ENCODE results near the gene PHLDB1.
"Not testable (repeated sequence)": the region's sequence is repeated elsewhere in the genome, so short reads cannot be mapped to it uniquely, and the experiment has no call there.

Gene PHLDB1

GRCh38 chr11:118677977-118678376, 70.6 kb downstream of the PHLDB1 start:
- DNase-seq (ENCODE audit: extremely low spot score) = no peak
- POLR2A ChIA-PET = no interaction called here
- CTCF ChIA-PET = interaction anchor here (1.1 kb wide), 1 partner anchor 9 kb away, joined by 6 read pairs; no protein-coding TSS in a partner anchor
- TF ChIP-seq ELF4 (IDR thresholded peaks at IDR 0.05) (no peak), ZNF384 (IDR thresholded peaks at IDR 0.05) (no peak), L3MBTL2 (conservative IDR thresholded peaks at IDR 0.05) (no peak), FOXM1 (IDR thresholded peaks at IDR 0.05; ENCODE audit: borderline replicate concordance) (no peak), HDGF (IDR thresholded peaks at IDR 0.05; ENCODE audit: borderline replicate concordance) (no peak), LEF1 (IDR thresholded peaks at IDR 0.05; ENCODE audit: borderline replicate concordance) (no peak), ARNT (IDR thresholded peaks at IDR 0.05) (no peak), NFRKB (IDR thresholded peaks at IDR 0.05) (no peak), SP1 (IDR thresholded peaks at IDR 0.05) (no peak), BHLHE40 (IDR thresholded peaks at IDR 0.05; ENCODE audit: borderline replicate concordance) (no peak), PKNOX1 (IDR thresholded peaks at IDR 0.05) (no peak), TARDBP (IDR thresholded peaks at IDR 0.05) (no peak), SUZ12 (IDR thresholded peaks at IDR 0.05) (no peak), FOXK2 (IDR thresholded peaks at IDR 0.05) (no peak), CTBP1 (IDR thresholded peaks at IDR 0.05; ENCODE audit: borderline replicate concordance) (no peak)

- POLR2A ChIA-PET = not testable (repeated sequence)
- CTCF ChIA-PET = interaction anchor here (0.6 to 1.8 kb wide), 3 partner anchors 11 to 55 kb away, joined by 4 to 8 read pairs (median 4); no protein-coding TSS in a partner anchor
These were observed 71.5 kb downstream of the PHLDB1 start for GRCh38 chr11:118678908-118679307.

GRCh38 chr11:118679483-118679882, 72.1 kb downstream of the PHLDB1 start, which contains the start of gene TREH:
Gene TREH, minus strand, starts transcription at chr11:118679650. Its CDS starts 23 bp downstream, at chr11:118679627.
- ChIA-PET POLR2A (no interaction called here), CTCF (interaction anchor here (0.7 to 1.8 kb wide), 2 partner anchors 10 to 20 kb away, joined by 4 to 8 read pairs; no protein-coding TSS in a partner anchor)
- TF ChIP-seq PKNOX1 (IDR thresholded peaks at IDR 0.05) (no peak), FOXM1 (IDR thresholded peaks at IDR 0.05; ENCODE audit: borderline replicate concordance) (no peak), ELF4 (IDR thresholded peaks at IDR 0.05) (no peak), TARDBP (IDR thresholded peaks at IDR 0.05) (no peak), FOXA1 (IDR thresholded peaks at IDR 0.05) (no peak), L3MBTL2 (conservative IDR thresholded peaks at IDR 0.05) (no peak), BHLHE40 (IDR thresholded peaks at IDR 0.05; ENCODE audit: borderline replicate concordance) (no peak), LEF1 (IDR thresholded peaks at IDR 0.05; ENCODE audit: borderline replicate concordance) (no peak), ZNF384 (IDR thresholded peaks at IDR 0.05) (no peak), HDGF (IDR thresholded peaks at IDR 0.05; ENCODE audit: borderline replicate concordance) (no peak), ARNT (IDR thresholded peaks at IDR 0.05) (no peak), NFRKB (IDR thresholded peaks at IDR 0.05) (no peak)
- DNase-seq (ENCODE audit: extremely low spot score) = no peak

More at GRCh38 chr11:118678908-118679307, 71.5 kb downstream of the PHLDB1 start:
- not testable (repeated sequence) for DNase-seq (ENCODE audit: extremely low spot score)

- TF ChIP-seq ARNT (IDR thresholded peaks at IDR 0.05) (no peak), TARDBP (IDR thresholded peaks at IDR 0.05) (no peak), NFRKB (IDR thresholded peaks at IDR 0.05) (no peak)
These were observed 75.0 kb downstream of the PHLDB1 start for GRCh38 chr11:118682372-118682771.

GRCh38 chr11:118682939-118683338, 75.5 kb downstream of the PHLDB1 start:
- POLR2A ChIA-PET; CTCF ChIA-PET; DNase-seq (ENCODE audit: extremely low spot score): not testable (repeated sequence)

More at GRCh38 chr11:118682372-118682771, 75.0 kb downstream of the PHLDB1 start:
- ChIA-PET CTCF (no interaction called here), POLR2A (no interaction called here)
- no peak for DNase-seq (ENCODE audit: extremely low spot score)

- DNase-seq (ENCODE audit: extremely low spot score) = no peak
- POLR2A ChIA-PET = no interaction called here
- CTCF ChIA-PET = interaction anchor here (0.6 to 0.7 kb wide), 2 partner anchors 93 to 211 kb away, joined by 3 to 4 read pairs; no protein-coding TSS in a partner anchor
These were observed 76.8 kb downstream of the PHLDB1 start for GRCh38 chr11:118684187-118684586.

More at GRCh38 chr11:118684187-118684586, 76.8 kb downstream of the PHLDB1 start:
- TF ChIP-seq TARDBP (IDR thresholded peaks at IDR 0.05) (no peak), ZNF384 (IDR thresholded peaks at IDR 0.05) (no peak), FOXM1 (IDR thresholded peaks at IDR 0.05; ENCODE audit: borderline replicate concordance) (no peak), FOXA1 (IDR thresholded peaks at IDR 0.05) (no peak), ELF4 (IDR thresholded peaks at IDR 0.05) (no peak), SP1 (IDR thresholded peaks at IDR 0.05) (no peak), NFRKB (IDR thresholded peaks at IDR 0.05) (no peak), CTBP1 (IDR thresholded peaks at IDR 0.05; ENCODE audit: borderline replicate concordance) (no peak), PKNOX1 (IDR thresholded peaks at IDR 0.05) (no peak), HDGF (IDR thresholded peaks at IDR 0.05; ENCODE audit: borderline replicate concordance) (no peak), ARNT (IDR thresholded peaks at IDR 0.05) (no peak), LEF1 (IDR thresholded peaks at IDR 0.05; ENCODE audit: borderline replicate concordance) (no peak), FOXK2 (IDR thresholded peaks at IDR 0.05) (no peak)
